ENCODE data around the gene TSPAN17.
"Not testable (repeated sequence)": the region's sequence is repeated elsewhere in the genome, so short reads cannot be mapped to it uniquely, and the experiment has no call there.

The TSPAN17 gene

DNA sequence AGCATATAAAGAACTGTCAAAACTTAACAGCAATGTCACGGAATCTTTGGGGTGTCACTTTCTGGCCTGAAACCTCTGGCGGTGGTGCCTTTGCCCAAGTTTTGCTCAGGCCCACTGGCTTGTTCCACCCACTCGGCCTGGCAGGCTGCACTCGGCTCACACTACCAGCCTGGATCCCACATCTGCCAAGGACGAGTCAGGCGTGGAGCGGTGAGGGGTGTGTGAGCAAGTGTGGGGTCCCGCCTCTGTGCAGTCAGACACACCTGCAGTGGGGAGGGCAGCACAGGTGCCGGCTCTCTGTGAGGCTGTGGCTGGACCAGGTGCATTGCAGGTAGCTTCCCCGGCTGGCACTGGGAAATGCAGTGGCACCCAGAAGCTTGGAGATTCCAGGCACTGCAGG lies 40.0 kb downstream of the TSPAN17 start:
- no peak for DNase-seq

DNA sequence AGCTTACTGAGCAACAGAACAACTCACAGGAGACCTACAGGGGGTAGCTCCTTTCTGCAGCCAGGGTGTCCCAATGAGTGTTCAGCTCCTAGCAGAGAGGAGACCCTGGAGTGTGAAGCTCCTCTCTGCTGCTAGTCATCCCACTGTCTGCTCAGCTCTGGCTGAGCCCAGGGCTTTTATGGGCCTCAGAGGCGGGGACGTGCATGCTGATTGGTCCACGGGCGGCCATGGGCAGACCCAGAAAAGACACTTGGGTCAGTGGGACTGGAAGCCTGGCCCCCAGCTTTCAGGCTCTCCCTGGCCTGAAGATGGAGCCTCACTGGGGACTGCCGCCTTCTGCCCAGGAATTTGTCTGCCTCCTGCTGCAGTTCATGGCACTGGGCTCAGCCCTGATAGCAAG lies 40.6 kb downstream of the TSPAN17 start:
- no peak for DNase-seq

- DNase-seq, result no peak
Measured at GRCh38 chr5:176690911-176691310, 43.6 kb downstream of the TSPAN17 start.

GRCh38 chr5:176691524-176691923 lies 44.2 kb downstream of the TSPAN17 start:
- no peak for DNase-seq

DNA sequence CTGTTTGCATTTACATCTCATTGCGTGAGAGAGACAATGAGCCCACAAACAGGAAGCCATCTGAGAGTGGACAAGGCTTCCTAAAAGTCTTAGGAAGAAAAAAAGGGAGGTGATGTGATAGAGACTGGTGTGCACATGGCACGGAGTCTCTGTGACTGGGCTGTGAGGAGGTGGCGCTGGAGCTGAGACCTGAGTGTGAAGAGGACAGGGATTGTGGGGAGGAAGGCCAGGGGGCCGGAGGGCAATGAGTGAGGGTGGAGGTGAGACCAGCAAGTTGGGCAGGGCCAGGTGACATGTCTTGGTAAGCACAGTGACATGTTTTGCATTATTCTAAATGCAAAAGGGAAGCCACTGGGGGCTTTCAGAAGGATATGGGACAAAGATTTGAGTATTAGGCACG lies 45.0 kb downstream of the TSPAN17 start:
- DNase-seq, result no peak

GRCh38 chr5:176692839-176693476 lies 45.7 kb downstream of the TSPAN17 start:
- DNase-seq, result no peak

DNA sequence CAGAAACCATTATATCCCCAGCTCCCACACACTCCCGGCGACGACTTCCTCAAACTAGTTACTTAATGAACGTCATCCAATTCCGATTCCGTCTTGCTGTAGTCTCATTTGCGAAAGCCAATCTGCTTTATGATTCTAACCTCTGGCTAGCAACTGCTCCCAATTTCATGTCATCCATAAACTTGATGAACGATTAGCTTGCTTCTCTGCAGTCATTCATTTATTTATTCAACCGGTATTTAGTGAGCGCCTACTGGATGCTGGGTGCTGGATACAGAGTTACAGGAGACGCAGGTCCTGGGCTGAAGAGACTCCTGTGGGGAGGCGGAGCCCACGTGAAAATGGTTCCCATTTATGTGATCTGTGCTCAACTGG lies 46.2 kb downstream of the TSPAN17 start:
- no peak for DNase-seq

GRCh38 chr5:176694146-176694545 lies 46.9 kb downstream of the TSPAN17 start:
- no peak for DNase-seq

GRCh38 chr5:176694631-176695030 lies 47.3 kb downstream of the TSPAN17 start:
- DNase-seq, result no peak

DNA sequence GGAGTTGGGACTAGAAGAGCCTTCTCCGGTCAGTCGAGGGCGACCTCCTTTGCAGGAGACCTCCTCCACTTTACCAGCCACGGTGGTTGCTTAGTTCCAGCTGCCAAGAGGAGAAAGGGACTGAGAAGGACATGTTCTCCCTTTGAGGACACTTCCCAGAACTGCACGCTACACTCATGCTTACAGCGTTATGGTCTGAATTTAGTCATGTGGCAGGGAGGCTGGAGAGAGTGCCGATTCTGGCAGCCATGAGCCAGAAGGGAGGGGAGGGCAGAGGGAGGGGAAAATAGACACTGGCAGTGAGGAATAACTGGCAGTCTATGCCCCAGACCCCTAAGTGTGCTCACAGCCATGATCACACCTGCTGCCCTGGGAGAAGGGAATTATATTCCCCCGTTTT lies 47.8 kb downstream of the TSPAN17 start:
- no peak for DNase-seq

- DNase-seq, result no peak
Measured at GRCh38 chr5:176697267-176697933, 50.1 kb downstream of the TSPAN17 start.

DNA sequence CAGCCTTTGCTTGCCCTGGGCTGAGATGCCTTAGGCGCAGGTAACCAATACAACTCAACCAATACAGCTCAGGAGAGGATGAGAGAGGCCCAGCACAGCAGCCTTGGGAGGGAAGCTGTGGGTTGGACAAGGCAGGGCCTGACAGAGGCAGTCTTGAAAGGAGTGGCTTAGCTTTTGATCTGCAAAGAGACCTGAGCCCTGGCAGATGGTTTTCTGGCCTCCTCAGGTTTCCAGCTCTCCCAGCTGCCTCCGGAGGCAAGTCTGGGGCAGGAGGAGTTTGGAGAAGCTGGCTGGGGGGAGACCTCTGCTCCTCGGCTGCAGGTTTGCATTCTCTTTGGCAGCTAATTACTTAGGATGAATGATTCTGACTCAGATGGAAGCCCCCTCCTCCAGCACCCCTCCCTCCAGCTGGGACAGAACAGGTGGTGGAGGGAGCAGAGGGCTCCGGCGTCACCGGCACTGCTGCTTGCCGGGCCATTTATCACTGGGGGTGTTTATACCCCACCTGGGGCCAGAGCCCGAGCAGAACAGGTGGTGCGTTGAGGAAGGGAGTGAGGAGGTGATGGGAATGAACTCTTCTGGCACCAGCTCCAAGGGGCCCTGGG lies 50.8 kb downstream of the TSPAN17 start:
- DNase-seq, result no peak

DNA sequence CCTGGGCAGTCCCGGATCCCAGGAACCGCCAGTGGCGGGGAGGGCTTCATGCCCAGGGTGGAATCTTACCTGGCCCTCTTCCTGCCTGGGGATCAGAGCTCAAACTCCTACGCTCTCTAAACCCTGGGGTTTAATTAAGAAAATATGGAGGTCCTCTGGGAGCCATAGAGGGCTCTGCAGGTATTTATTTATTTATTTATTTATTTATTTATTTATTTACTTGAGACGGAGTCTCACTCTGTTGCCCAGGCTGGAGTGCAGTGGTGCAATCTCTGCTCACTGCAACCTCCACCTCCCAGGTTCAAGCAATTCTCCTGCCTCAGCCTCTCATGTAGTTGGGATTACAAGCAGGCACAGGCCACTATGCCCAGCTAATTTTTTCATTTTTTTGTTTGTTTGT lies 52.2 kb downstream of the TSPAN17 start:
- DNase-seq, result not testable (repeated sequence)

- DNase-seq, result no peak
Measured at GRCh38 chr5:176700239-176700847, 53.1 kb downstream of the TSPAN17 start.

GRCh38 chr5:176702671-176703641 lies 55.7 kb downstream of the TSPAN17 start:
- no peak for DNase-seq

GRCh38 chr5:176703857-176704256 lies 56.6 kb downstream of the TSPAN17 start:
- DNase-seq, result no peak

DNA sequence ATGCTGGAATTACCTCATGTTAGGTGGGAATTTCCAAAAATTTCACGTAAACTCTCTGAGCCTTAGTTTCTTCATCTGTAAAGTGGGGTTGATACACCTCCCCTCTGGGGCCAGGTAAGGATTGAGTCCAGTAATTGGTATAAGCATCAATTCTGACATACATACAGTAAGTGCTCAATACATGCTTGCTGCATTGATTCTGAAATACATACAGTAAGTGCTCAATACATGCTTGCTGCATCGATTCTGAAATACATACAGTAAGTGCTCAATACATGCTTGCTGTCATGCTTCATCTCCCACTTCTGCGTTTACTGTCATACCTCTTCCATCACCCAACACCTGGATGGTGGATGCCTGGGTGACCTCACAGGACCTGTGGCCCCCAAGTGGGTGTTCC lies 57.1 kb downstream of the TSPAN17 start:
- DNase-seq, result no peak

DNA sequence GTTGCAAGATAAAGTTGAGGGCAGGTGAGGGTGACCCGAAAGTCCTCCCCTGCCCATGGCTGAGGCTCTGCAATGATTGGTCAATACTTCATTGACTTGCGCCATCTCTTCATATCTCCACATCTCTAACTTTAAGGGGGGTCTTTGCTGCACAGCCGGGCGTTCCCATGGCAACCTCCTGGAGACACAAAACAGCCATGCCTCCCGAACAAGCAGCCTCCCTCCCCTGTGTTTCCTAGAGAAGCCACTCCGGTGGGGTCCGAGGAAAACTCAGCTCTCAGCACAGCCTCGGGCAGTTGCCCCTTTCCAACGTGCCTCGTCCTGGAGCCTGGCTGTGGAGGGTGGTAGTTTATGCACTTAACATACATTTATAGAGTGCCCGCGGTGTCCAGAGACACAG lies 57.5 kb downstream of the TSPAN17 start:
- no peak for DNase-seq

All from CD4-positive, alpha-beta T cell treated with Interleukin-12 subunit alpha and Interleukin-12 subunit beta, for 1 hour (primary cell).